ENCODE results near the gene VLDLR. TPM values are rescaled to one million over a fixed set of nuclear protein-coding genes. Genes with fewer than 3 reads are reported as not detected.

Gene VLDLR
- total RNA-seq, 1 donor from 2014 or later = 16.4 TPM

- Histone ChIP-seq H3K36me3 (no peaks in the 10 kb centered on the region), H2AFZ (replicated peaks) (no peak overlapping the region), H3K27me3 (no peaks in the 10 kb centered on the region), H4K20me1 (ENCODE audit: low read depth) (no peaks in the 10 kb centered on the region), H3K4me1 (no peaks in the 10 kb centered on the region), H3K27ac (no peak overlapping the region), H3K9me3 (ENCODE audit: low read depth) (no peaks in the 10 kb centered on the region), H3K9ac (no peak overlapping the region), H3K4me3 (no peak overlapping the region), H3F3A (ENCODE audit: low read depth) (no peaks in the 10 kb centered on the region), H3K79me2 (ENCODE audit: low read depth) (no peaks in the 10 kb centered on the region), H3K4me2 (no peak overlapping the region)
- no peak for DNase-seq (ENCODE audit: low spot score)
- Mint-ChIP-seq H3K9me3 (peaks cover 7% of the 10 kb centered on the region), H3K4me1 (no peaks in the 10 kb centered on the region), H3K4me3 (no peak overlapping the region), H3K27ac (no peak overlapping the region), H3K36me3 (peaks cover 7% of the 10 kb centered on the region), H3K27me3 (ENCODE audit: insufficient read depth, low read depth) (no peaks in the 10 kb centered on the region)
- TF ChIP-seq CTCF (IDR thresholded peaks at IDR 0.05) = no peak
- no peak for TF ChIP-seq EZH2 (IDR thresholded peaks at IDR 0.05)
- no peak for TF ChIP-seq EZH2phosphoT487 (IDR thresholded peaks at IDR 0.05)
Measured at GRCh38 chr9:2664174-2665065, 42.8 kb downstream of the VLDLR start.

GRCh38 chr9:2666569-2666968, 45.0 kb downstream of the VLDLR start:
- Mint-ChIP-seq H3K9me3 (peaks cover 7% of the 10 kb centered on the region), H3K27me3 (ENCODE audit: insufficient read depth, low read depth) (no peaks in the 10 kb centered on the region), H3K36me3 (peaks cover 7% of the 10 kb centered on the region), H3K4me1 (no peaks in the 10 kb centered on the region), H3K4me3 (no peak overlapping the region), H3K27ac (no peak overlapping the region)
- no peak overlapping the region for H3K4me3 ChIP-seq
- no peaks in the 10 kb centered on the region for H4K20me1 ChIP-seq (ENCODE audit: low read depth)
- no peaks in the 10 kb centered on the region for H3K27me3 ChIP-seq
- H2AFZ ChIP-seq (replicated peaks) = no peak overlapping the region
- no peaks in the 10 kb centered on the region for H3K36me3 ChIP-seq
- no peak for DNase-seq (ENCODE audit: low spot score)
- no peak overlapping the region for H3K27ac ChIP-seq
- H3K79me2 ChIP-seq (ENCODE audit: low read depth) = no peaks in the 10 kb centered on the region
- no peaks in the 10 kb centered on the region for H3K9me3 ChIP-seq (ENCODE audit: low read depth)
- TF ChIP-seq CTCF (IDR thresholded peaks at IDR 0.05) (no peak), EZH2phosphoT487 (IDR thresholded peaks at IDR 0.05) (no peak), EZH2 (IDR thresholded peaks at IDR 0.05) (no peak)
- no peak overlapping the region for H3K9ac ChIP-seq
- H3K4me2 ChIP-seq = no peak overlapping the region
- H3K4me1 ChIP-seq = no peaks in the 10 kb centered on the region
- H3F3A ChIP-seq (ENCODE audit: low read depth) = no peaks in the 10 kb centered on the region

GRCh38 chr9:2673161-2673560, 51.6 kb downstream of the VLDLR start:
- no peaks in the 10 kb centered on the region for H3F3A ChIP-seq (ENCODE audit: low read depth)
- H2AFZ ChIP-seq (replicated peaks) = no peak overlapping the region
- H3K4me2 ChIP-seq = no peak overlapping the region
- Mint-ChIP-seq H3K27me3 (ENCODE audit: insufficient read depth, low read depth) (no peaks in the 10 kb centered on the region), H3K36me3 (no peaks in the 10 kb centered on the region), H3K4me3 (no peak overlapping the region), H3K9me3 (no peaks in the 10 kb centered on the region), H3K27ac (no peak overlapping the region), H3K4me1 (no peaks in the 10 kb centered on the region)
- no peaks in the 10 kb centered on the region for H3K36me3 ChIP-seq
- H3K9ac ChIP-seq = no peak overlapping the region
- no peak for TF ChIP-seq CTCF (IDR thresholded peaks at IDR 0.05)
- TF ChIP-seq EZH2phosphoT487 (IDR thresholded peaks at IDR 0.05) = no peak
- no peak for TF ChIP-seq EZH2 (IDR thresholded peaks at IDR 0.05)
- no peak overlapping the region for H3K4me3 ChIP-seq
- H3K79me2 ChIP-seq (ENCODE audit: low read depth) = no peaks in the 10 kb centered on the region
- no peaks in the 10 kb centered on the region for H3K4me1 ChIP-seq
- DNase-seq (ENCODE audit: low spot score) = no peak
- no peaks in the 10 kb centered on the region for H4K20me1 ChIP-seq (ENCODE audit: low read depth)
- no peaks in the 10 kb centered on the region for H3K27me3 ChIP-seq
- H3K27ac ChIP-seq = no peak overlapping the region
- no peaks in the 10 kb centered on the region for H3K9me3 ChIP-seq (ENCODE audit: low read depth)

Data from neural progenitor cell (in vitro differentiated cells).